DND-41 (cell line): ENCODE data around the gene P2RX5.

Experiments used
- ATAC-seq: fragments of 200-7000 bp; cut with Tn5 transposase; 3 replicates; pipeline ENCODE4 v1.9.1; 2021; ENCODE audit warnings: low read depth; ENCODE audit not compliant: insufficient read depth
- DNase-seq: peaks from one replicate; pipeline ENCODE4 v3.0.0-alpha.2; 2020
- H2AFZ ChIP-seq: 2 replicates; pipeline ENCODE4 v1.6.0; 2012; ENCODE audit warnings: low read depth, low read length
- H3K27ac ChIP-seq: 2 replicates; pipeline ENCODE4 v1.5.1; 2012; ENCODE audit warnings: low read length, inconsistent platforms
- H3K27me3 ChIP-seq: fragments of 200-600 bp; sonication (generic); 2 replicates; pipeline ENCODE4 v1.6.0; 2012; ENCODE audit warnings: low read length, mild to moderate bottlenecking, inconsistent platforms; ENCODE audit not compliant: insufficient read depth, poor library complexity
- H3K36me3 ChIP-seq: 2 replicates; pipeline ENCODE4 v1.5.1; 2012; ENCODE audit warnings: low read length, inconsistent platforms; ENCODE audit not compliant: insufficient read depth
- H3K4me1 ChIP-seq: 2 replicates; pipeline ENCODE4 v1.5.1; 2012; ENCODE audit warnings: mild to moderate bottlenecking, low read length; ENCODE audit not compliant: insufficient read depth
- H3K4me2 ChIP-seq: 2 replicates; pipeline ENCODE4 v1.6.0; 2012; ENCODE audit warnings: mild to moderate bottlenecking, moderate library complexity, low read length, inconsistent platforms; ENCODE audit not compliant: insufficient read depth
- H3K4me3 ChIP-seq, 2 experiments: fragments of 200-600 bp in 1 of 2; shearing (Covaris generic) in 1 of 2; 2 replicates each; pipeline ENCODE4 v1.5.1; 2012 to 2016; ENCODE audit warnings: inconsistent platforms in 2 of 2, low read length in 2 of 2, mild to moderate bottlenecking in 2 of 2, low read depth in 1 of 2, moderate library complexity in 1 of 2
- H3K79me2 ChIP-seq: 2 replicates; pipeline ENCODE4 v1.6.0; 2012; ENCODE audit warnings: low read length, inconsistent platforms; ENCODE audit not compliant: insufficient read depth
- H3K9ac ChIP-seq: 2 replicates; pipeline ENCODE4 v1.6.0; 2012; ENCODE audit warnings: low read depth, mild to moderate bottlenecking, inconsistent platforms, low read length, moderate library complexity
- H3K9me3 ChIP-seq: 2 replicates; pipeline ENCODE4 v1.5.1; 2012; ENCODE audit warnings: low read length, moderate library complexity, mild to moderate bottlenecking, inconsistent platforms; ENCODE audit not compliant: insufficient read depth, severe bottlenecking
- H4K20me1 ChIP-seq: 2 replicates; pipeline ENCODE4 v1.6.0; 2012; ENCODE audit warnings: low read length; ENCODE audit not compliant: insufficient read depth
- CTCF ChIP-seq: IDR thresholded peaks from 2 replicates; pipeline ENCODE4 v1.5.1; 2012; ENCODE audit warnings: borderline replicate concordance, low read length, moderate library complexity, mild to moderate bottlenecking; ENCODE audit not compliant: poor library complexity, severe bottlenecking; ENCODE audit errors: extremely low read depth
- EZH2 ChIP-seq: IDR thresholded peaks from 3 replicates; pipeline ENCODE4 v1.6.1; 2012; ENCODE audit warnings: borderline replicate concordance, low read depth, mild to moderate bottlenecking, moderate library complexity, low read length, inconsistent platforms; ENCODE audit not compliant: severe bottlenecking

Gene P2RX5

GRCh38 chr17:3645310-3645709 lies 50.6 kb downstream of the P2RX5 start:
- TF ChIP-seq EZH2, result no peak
- no peak for TF ChIP-seq CTCF

GRCh38 chr17:3643889-3644349 lies 52.0 kb downstream of the P2RX5 start:
- H2AFZ ChIP-seq, result no peak overlapping the region
- ATAC-seq, result no peak
- H3K9ac ChIP-seq, result no peak overlapping the region
- no peak for DNase-seq
- no peak for TF ChIP-seq EZH2
- TF ChIP-seq CTCF, result no peak
- no peak overlapping the region for H3K27ac ChIP-seq
- H4K20me1 ChIP-seq, result peaks cover 4% of the 10 kb centered on the region; the same call in 1 of the 2 replicates
- H3K4me1 ChIP-seq, result no peaks in the 10 kb centered on the region
- no peaks in the 10 kb centered on the region for H3K27me3 ChIP-seq
- no peak overlapping the region for H3K4me2 ChIP-seq
- no peak overlapping the region for H3K4me3 ChIP-seq
- H3K9me3 ChIP-seq, result no peaks in the 10 kb centered on the region
- no peaks in the 10 kb centered on the region for H3K79me2 ChIP-seq
- H3K36me3 ChIP-seq, result peaks cover 16% of the 10 kb centered on the region; the same call in 1 of the 2 replicates

More at GRCh38 chr17:3645310-3645709, 50.6 kb downstream of the P2RX5 start:
- DNase-seq (no peak), ATAC-seq (no peak)
- no peaks in the 10 kb centered on the region for H3K27me3 ChIP-seq
- no peak overlapping the region for H2AFZ ChIP-seq
- no peak overlapping the region for H3K27ac ChIP-seq
- peaks cover 16% of the 10 kb centered on the region; the same call in 1 of the 2 replicates for H3K36me3 ChIP-seq
- H3K4me3 ChIP-seq, result no peak overlapping the region
- no peaks in the 10 kb centered on the region for H3K4me1 ChIP-seq
- H3K79me2 ChIP-seq, result no peaks in the 10 kb centered on the region
- H3K9me3 ChIP-seq, result no peaks in the 10 kb centered on the region
- H3K9ac ChIP-seq, result no peak overlapping the region
- peaks cover 4% of the 10 kb centered on the region; the same call in 1 of the 2 replicates for H4K20me1 ChIP-seq
- no peak overlapping the region for H3K4me2 ChIP-seq

- ATAC-seq, result no peak
- H3K4me2 ChIP-seq, result no peak overlapping the region
- H4K20me1 ChIP-seq, result no peaks in the 10 kb centered on the region
- no peaks in the 10 kb centered on the region for H3K27me3 ChIP-seq
- H3K4me3 ChIP-seq, result no peak overlapping the region
- no peak overlapping the region for H3K9ac ChIP-seq
- H3K36me3 ChIP-seq, result peaks cover 3% of the 10 kb centered on the region
- no peak overlapping the region for H2AFZ ChIP-seq
- no peak overlapping the region for H3K27ac ChIP-seq
- no peak for DNase-seq
- H3K9me3 ChIP-seq, result no peaks in the 10 kb centered on the region
- TF ChIP-seq EZH2 (no peak), CTCF (no peak)
- peaks cover 6% of the 10 kb centered on the region; the same call in 1 of the 2 replicates for H3K79me2 ChIP-seq
- peaks cover 12% of the 10 kb centered on the region for H3K4me1 ChIP-seq
These were observed 54.1 kb downstream of the P2RX5 start for GRCh38 chr17:3641717-3642486.
